SHP77 treated with DMSO at 0.1 percent for 48 hours (cell line): ENCODE data around the gene SLC1A5.

Source experiments
- DNase-seq: peaks from one replicate; lab custom pipeline; 2025; lab: John Stamatoyannopoulos, UW

SLC1A5 gene

GRCh38 chr19:46742926-46743480, 45.4 kb downstream of the SLC1A5 start:
- no peak for DNase-seq

GRCh38 chr19:46741447-46741846, 46.9 kb downstream of the SLC1A5 start:
- no peak for DNase-seq

- no peak for DNase-seq
These were observed 49.1 kb downstream of the SLC1A5 start for GRCh38 chr19:46739290-46739771.

GRCh38 chr19:46737761-46738171, 50.6 kb downstream of the SLC1A5 start:
- DNase-seq: no peak

GRCh38 chr19:46737298-46737654, 51.1 kb downstream of the SLC1A5 start:
- DNase-seq: no peak

GRCh38 chr19:46736531-46737297, 51.7 kb downstream of the SLC1A5 start:
- no peak for DNase-seq

- DNase-seq: no peak
These were observed 54.6 kb downstream of the SLC1A5 start for GRCh38 chr19:46733690-46734292.

GRCh38 chr19:46732966-46733689, 55.3 kb downstream of the SLC1A5 start:
- no peak for DNase-seq

- no peak for DNase-seq
These were observed 56.0 kb downstream of the SLC1A5 start for GRCh38 chr19:46732172-46732938.

- no peak for DNase-seq
These were observed 56.8 kb downstream of the SLC1A5 start for GRCh38 chr19:46731584-46731983.

- no peak for DNase-seq
These were observed 57.3 kb downstream of the SLC1A5 start for GRCh38 chr19:46731007-46731501.

- no peak for DNase-seq
These were observed 57.8 kb downstream of the SLC1A5 start for GRCh38 chr19:46730595-46730994.

- no peak for DNase-seq
These were observed 58.2 kb downstream of the SLC1A5 start for GRCh38 chr19:46730187-46730586.

GRCh38 chr19:46729696-46730095, 58.7 kb downstream of the SLC1A5 start:
- DNase-seq: no peak

- peak; percentile 24 for DNase-seq
These were observed 59.6 kb downstream of the SLC1A5 start for GRCh38 chr19:46728693-46729339.

- no peak for DNase-seq
These were observed 60.2 kb downstream of the SLC1A5 start for GRCh38 chr19:46728208-46728607.

- DNase-seq: no peak
These were observed 60.6 kb downstream of the SLC1A5 start for GRCh38 chr19:46727757-46728156.

GRCh38 chr19:46726971-46727501, 61.4 kb downstream of the SLC1A5 start:
- DNase-seq: no peak

GRCh38 chr19:46726551-46726950, 61.8 kb downstream of the SLC1A5 start:
- no peak for DNase-seq

GRCh38 chr19:46725859-46726393, 62.5 kb downstream of the SLC1A5 start:
- DNase-seq: no peak
